K562 (cell line): ENCODE data around the gene KIF12. TPM values are rescaled to one million over a fixed set of nuclear protein-coding genes. Genes with fewer than 3 reads are reported as not detected.

Experiments used
- ATAC-seq: fragments of 200-7000 bp; cut with Tn5 transposase; 3 replicates; pipeline ENCODE4 v1.9.1; 2020; ENCODE audit warnings: moderate library complexity
- BruUV-seq: library from RNA; stranded (reverse); fragments of 400-500 nt; replicated peaks from 2 replicates; lab custom pipeline; 2021; lab: Mats Ljungman, UMichigan
- CTCF ChIA-PET: fragments of 300-600 bp; formaldehyde crosslinking; extraction: SDS; loops from one replicate; lab custom pipeline; 2021; ENCODE audit warnings: low intra/inter-chr PET ratio; lab: Yijun Ruan, JAX
- POLR2A ChIA-PET: fragments of 300-600, 350-650 bp; sonication (Branson Sonifier 250); formaldehyde crosslinking; extraction: SDS; loops from one replicate; lab custom pipeline; 2021; ENCODE audit warnings: antibody characterized with exemption, inconsistent platforms; lab: Yijun Ruan, JAX
- DNase-seq, 4 experiments: peaks; one replicate each; pipeline versions ENCODE4 v3.0.0 to v3.0.0-alpha.2; 2011 to 2018; ENCODE audit warnings: low spot score in 3 of 4, mixed read lengths in 3 of 4; ENCODE audit errors: extremely low read depth in 1 of 4
- FAIRE-seq: peaks from 2 replicates; lab custom pipeline; 2011; peaks lifted over from hg19 to GRCh38; lab: Jason Lieb, UNC
- H2AFZ ChIP-seq: 2 replicates; pipeline ENCODE4 v1.6.0; 2011; ENCODE audit warnings: low read depth, low read length, control low read depth, inconsistent platforms
- H3K27ac ChIP-seq: fragments of 200-600 bp; 3 replicates; pipeline ENCODE4 v1.8.0; 2011; ENCODE audit warnings: low read depth, mild to moderate bottlenecking, control low read depth, inconsistent platforms, low read length, moderate library complexity, mixed read lengths; ENCODE audit errors: extremely low read depth
- H3K27me3 ChIP-seq, 2 experiments: fragments of 300-600 bp in 1 of 2; 2 replicates in 1 of 2; 3 replicates in 1 of 2; pipeline versions ENCODE4 v1.6.0 to v1.8.0; 2011; ENCODE audit warnings: inconsistent platforms in 2 of 2, low read length in 2 of 2, mild to moderate bottlenecking in 1 of 2, mixed read lengths in 1 of 2, moderate library complexity in 1 of 2; ENCODE audit not compliant: control insufficient read depth in 2 of 2, insufficient read depth in 2 of 2
- H3K36me3 ChIP-seq: fragments of 300-600 bp; 3 replicates; pipeline ENCODE4 v1.8.0; 2011; ENCODE audit warnings: mild to moderate bottlenecking, low read length, inconsistent platforms; ENCODE audit not compliant: control insufficient read depth, insufficient read depth
- H3K4me1 ChIP-seq, 2 experiments: fragments of 200-600 bp in 1 of 2; replicated peaks in 1 of 2; 2 replicates in 1 of 2; 3 replicates in 1 of 2; pipeline versions ENCODE4 v1.5.1 to v1.8.0; 2011; ENCODE audit warnings: inconsistent platforms in 2 of 2, low read length in 2 of 2, mild to moderate bottlenecking in 1 of 2, mixed read lengths in 1 of 2, moderate library complexity in 1 of 2; ENCODE audit not compliant: control insufficient read depth in 2 of 2, insufficient read depth in 2 of 2
- H3K4me2 ChIP-seq: 2 replicates; pipeline ENCODE4 v1.6.1; 2011; ENCODE audit warnings: low read length, control low read depth, inconsistent platforms, mixed read lengths; ENCODE audit not compliant: insufficient read depth
- H3K4me3 ChIP-seq: fragments of 200-600 bp; sonication (generic), shearing (Covaris generic); 2 replicates; pipeline ENCODE4 v1.5.1; 2016; ENCODE audit warnings: control low read depth, inconsistent platforms
- H3K79me2 ChIP-seq: fragments of 200-600 bp; 3 replicates; pipeline ENCODE4 v1.8.0; 2011; ENCODE audit warnings: low read length, inconsistent platforms; ENCODE audit not compliant: control insufficient read depth, insufficient read depth
- H3K9ac ChIP-seq, 2 experiments: 2 replicates each; pipeline versions ENCODE4 v1.6.0 to v1.6.1; 2011; ENCODE audit warnings: low read depth in 2 of 2, low read length in 2 of 2, control low read depth in 1 of 2, inconsistent platforms in 1 of 2, mild to moderate bottlenecking in 1 of 2, mixed read lengths in 1 of 2; ENCODE audit not compliant: insufficient read depth in 1 of 2
- H3K9me1 ChIP-seq: one replicate; pipeline ENCODE4 v1.6.0; 2011; ENCODE audit warnings: inconsistent platforms, mild to moderate bottlenecking, low read length, moderate library complexity; ENCODE audit not compliant: control insufficient read depth, insufficient read depth
- H3K9me3 ChIP-seq: replicated peaks from 2 replicates; pipeline ENCODE4 v1.5.1; 2011; ENCODE audit warnings: low read depth, low read length, inconsistent platforms; ENCODE audit not compliant: control insufficient read depth, insufficient read depth
- H4K20me1 ChIP-seq: replicated peaks from 2 replicates; pipeline ENCODE4 v1.6.1; 2011; ENCODE audit warnings: low read length, inconsistent platforms, mixed read lengths; ENCODE audit not compliant: control insufficient read depth, insufficient read depth
- BCOR ChIP-seq: fragments of 450-650 bp; IDR thresholded peaks from 2 replicates; pipeline ENCODE4 v1.6.1; 2016
- BRD4 ChIP-seq: fragments of 200-600 bp; sonication (generic); IDR thresholded peaks from 2 replicates; pipeline ENCODE4 v1.6.1; 2017; ENCODE audit warnings: inconsistent platforms
- CHD2 ChIP-seq: IDR thresholded peaks from 2 replicates; pipeline ENCODE4 v1.6.1; 2011; ENCODE audit warnings: low read depth, low read length
- CTBP1 ChIP-seq: fragments of 450-650 bp; IDR thresholded peaks from 2 replicates; pipeline ENCODE4 v1.6.1; 2016; ENCODE audit warnings: borderline replicate concordance
- DPF2 ChIP-seq: fragments of 450-650 bp; IDR thresholded peaks from 2 replicates; pipeline ENCODE4 v1.6.1; 2016
- EP400 ChIP-seq: fragments of 450-650 bp; IDR thresholded peaks from 2 replicates; pipeline ENCODE4 v1.6.1; 2017; ENCODE audit warnings: antibody characterized with exemption, mild to moderate bottlenecking, moderate library complexity
- FOXK1 ChIP-seq: sonication (generic); formaldehyde crosslinking; IDR thresholded peaks from 2 replicates; pipeline ENCODE4 v1.8.0; 2022; ENCODE audit warnings: missing genetic modification reagents, mild to moderate bottlenecking, borderline replicate concordance
- HNRNPLL ChIP-seq: fragments of 200-400 bp; formaldehyde crosslinking; IDR thresholded peaks from 2 replicates; pipeline ENCODE4 v1.6.1; 2017; ENCODE audit warnings: low read length, low read depth, mild to moderate bottlenecking; ENCODE audit not compliant: poor library complexity, severe bottlenecking
- KLF13 ChIP-seq: fragments of 450-650 bp; IDR thresholded peaks from 2 replicates; pipeline ENCODE4 v1.6.1; 2016; ENCODE audit warnings: missing genetic modification characterization, low read depth, mild to moderate bottlenecking, missing compliant biosample characterization, moderate library complexity, borderline replicate concordance
- MTA1 ChIP-seq: fragments of 450-650 bp; IDR thresholded peaks from 2 replicates; pipeline ENCODE4 v1.6.1; 2017; ENCODE audit warnings: borderline replicate concordance
- NFXL1 ChIP-seq: fragments of 450-650 bp; formaldehyde crosslinking; IDR thresholded peaks from 2 replicates; pipeline ENCODE4 v1.4.0; 2021; ENCODE audit warnings: mild to moderate bottlenecking
- RBM25 ChIP-seq: fragments of 200-400 bp; formaldehyde crosslinking; IDR thresholded peaks from 2 replicates; pipeline ENCODE4 v1.6.1; 2018; ENCODE audit warnings: low read length, low read depth, moderate library complexity; ENCODE audit not compliant: severe bottlenecking
- RFX7 ChIP-seq: fragments of 250-450 bp; sonication (Bioruptor Pico); IDR thresholded peaks from 2 replicates; pipeline ENCODE4 v1.5.1; 2021; ENCODE audit warnings: mild to moderate bottlenecking
- SIX5 ChIP-seq, 2 experiments: IDR thresholded peaks; 2 replicates each; pipeline ENCODE4 v1.6.1; 2011; ENCODE audit warnings: low read length in 2 of 2, borderline replicate concordance in 1 of 2, low read depth in 1 of 2, mild to moderate bottlenecking in 1 of 2, moderate library complexity in 1 of 2; ENCODE audit not compliant: insufficient read depth in 1 of 2
- TSC22D4 ChIP-seq: fragments of 450-650 bp; IDR thresholded peaks from 2 replicates; pipeline ENCODE4 v1.6.1; 2016; ENCODE audit warnings: missing genetic modification characterization, missing biosample characterization, control low read depth
- ZNF76 ChIP-seq: fragments of 250-450 bp; sonication (Bioruptor Pico); IDR thresholded peaks from 2 replicates; pipeline ENCODE4 v1.4.0; 2020; ENCODE audit warnings: mild to moderate bottlenecking, moderate library complexity, borderline replicate concordance
- WGBS: fragments of 100-300 bp; shearing (Covaris generic); methylation state at CpG from one replicate; pipeline ENCODE4 v1.1.6; 2016; ENCODE audit warnings: low coverage, mixed read lengths; ENCODE audit not compliant: insufficient coverage; ENCODE audit errors: missing lambda C conversion rate; 5-methylcytosine and 5-hydroxymethylcytosine counted together
- in situ Hi-C: fragments of 300-500 bp; cut with MboI; formaldehyde crosslinking; loops from 4 replicates; pipeline ENCODE4 v1.15.0; 2018; ENCODE audit warnings: inconsistent platforms, mixed read lengths
- intact Hi-C: fragments of 100-400 bp; cut with micrococcal nuclease; formaldehyde crosslinking; loops from 2 replicates; pipeline ENCODE4 v1.14.2; 2022
- polyA plus RNA-seq, 8 experiments: library from polyadenylated mRNA; depleted of rRNA in 4 of 8; stranded (reverse) in 5 of 8; unstranded in 3 of 8; fragments of >200 nt; fragmentation: Nextera tagmentation in 2 of 8; fragmentation: Illumina TruSeq in 1 of 8; extraction: Ambion mirVana in 2 of 8; extraction: Trizol in 1 of 8; gene quantifications; 2 replicates each; pipeline versions ENCODE4 v1.2.1 to v1.2.3, GENCODE V29; 2011 to 2014; ENCODE audit warnings: inconsistent platforms in 1 of 8, missing spikeins in 1 of 8
- total RNA-seq, 7 experiments: library from RNA; depleted of rRNA in 6 of 7; stranded (reverse); fragments of >200 nt in 6 of 7; fragmentation: Illumina TruSeq in 2 of 7; extraction: Trizol in 2 of 7; gene quantifications; 2 replicates each; pipeline versions ENCODE4 v1.2.1 to v1.2.3, GENCODE V29; 2011 to 2021; ENCODE audit warnings: low replicate concordance in 1 of 7
- TF ChIP-seq, protein P1 (sequence below): sonication (generic); formaldehyde crosslinking; IDR thresholded peaks from 2 replicates; pipeline ENCODE4 v1.8.1; 2022; ENCODE audit warnings: missing genetic modification reagents

KIF12 gene
- total and polyA plus RNA-seq, 9 of the 15 experiments (the other 6 are each of a cell fraction or from before 2014, with no cell fraction given), result not detected

DNA sequence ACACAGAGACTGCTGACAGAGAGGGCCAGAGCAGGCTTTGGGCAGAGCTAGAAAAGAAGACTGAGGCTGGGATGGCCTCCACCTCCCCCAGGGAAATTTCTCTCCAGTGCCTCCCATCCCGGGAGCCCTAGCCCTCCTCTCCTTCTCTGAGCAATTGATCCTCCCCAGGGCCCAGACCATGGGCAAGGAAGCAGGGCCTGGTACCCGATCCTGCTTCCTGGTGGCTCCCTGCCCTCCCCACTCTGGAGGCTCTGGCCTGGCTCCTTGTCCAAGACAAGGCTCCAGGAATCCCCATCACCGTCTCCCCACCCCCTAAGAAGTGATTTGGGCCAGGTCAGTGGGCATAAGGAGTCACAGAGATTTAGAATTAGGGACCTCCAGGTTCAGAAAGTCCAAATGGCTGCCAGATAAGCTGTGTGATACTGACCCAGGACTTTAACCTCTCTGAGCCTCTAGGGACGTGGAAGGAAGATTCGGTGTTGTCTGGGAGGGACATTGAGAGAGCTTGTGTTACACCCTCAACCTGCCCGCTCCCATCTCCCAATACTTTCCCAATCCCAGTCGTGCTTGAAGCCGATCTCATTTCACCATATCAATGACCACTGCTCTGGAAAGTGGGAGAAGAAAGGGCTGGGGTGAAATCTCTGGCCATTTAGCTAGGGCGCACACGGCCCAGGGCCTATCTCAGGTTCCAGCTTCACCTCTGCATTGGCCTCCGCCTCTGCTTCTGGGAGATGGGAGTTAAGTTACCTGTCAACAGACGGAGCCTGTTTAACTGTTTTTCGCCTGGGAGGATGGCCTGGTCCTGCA, 25.8 kb upstream of the KIF12 start:
- Histone ChIP-seq H3K36me3 (no peaks in the 10 kb centered on the region), H4K20me1 (no peaks in the 10 kb centered on the region), H3K27ac (no peak overlapping the region), H3K9me1 (no peaks in the 10 kb centered on the region), H3K4me1 (no peaks in the 10 kb centered on the region), H3K79me2 (no peaks in the 10 kb centered on the region), H3K4me2 (no peak overlapping the region), H3K9me3 (no peaks in the 10 kb centered on the region), H3K4me3 (no peak overlapping the region), H2AFZ (no peak overlapping the region), H3K27me3 (peaks cover 0 to 19% of the 10 kb centered on the region in 2 experiments; a peak in 4 of 5 replicates), H3K9ac (no peak overlapping the region)
- DNase-seq (no peak), FAIRE-seq (no peak), ATAC-seq (no peak)
- TF ChIP-seq RFX7 (CRISPR knock-in tag), result no peak
- no peak for TF ChIP-seq CHD2
- TF ChIP-seq, protein P1, sequence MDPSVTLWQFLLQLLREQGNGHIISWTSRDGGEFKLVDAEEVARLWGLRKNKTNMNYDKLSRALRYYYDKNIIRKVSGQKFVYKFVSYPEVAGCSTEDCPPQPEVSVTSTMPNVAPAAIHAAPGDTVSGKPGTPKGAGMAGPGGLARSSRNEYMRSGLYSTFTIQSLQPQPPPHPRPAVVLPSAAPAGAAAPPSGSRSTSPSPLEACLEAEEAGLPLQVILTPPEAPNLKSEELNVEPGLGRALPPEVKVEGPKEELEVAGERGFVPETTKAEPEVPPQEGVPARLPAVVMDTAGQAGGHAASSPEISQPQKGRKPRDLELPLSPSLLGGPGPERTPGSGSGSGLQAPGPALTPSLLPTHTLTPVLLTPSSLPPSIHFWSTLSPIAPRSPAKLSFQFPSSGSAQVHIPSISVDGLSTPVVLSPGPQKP (CRISPR knock-in tag), result no peak
- ChIA-PET POLR2A (interaction anchor here (0.5 to 1.5 kb wide), 3 partner anchors 16 to 390 kb away, joined by 3 to 5 read pairs (median 3); no protein-coding TSS in a partner anchor), CTCF (no interaction called here)
- in situ Hi-C loops, result no loop called here
- intact Hi-C loops, result no loop called here
- WGBS, result under 1% methylated on average over 13 of the region's 13 CpGs
- BruUV-seq, result no TSS peak

DNA sequence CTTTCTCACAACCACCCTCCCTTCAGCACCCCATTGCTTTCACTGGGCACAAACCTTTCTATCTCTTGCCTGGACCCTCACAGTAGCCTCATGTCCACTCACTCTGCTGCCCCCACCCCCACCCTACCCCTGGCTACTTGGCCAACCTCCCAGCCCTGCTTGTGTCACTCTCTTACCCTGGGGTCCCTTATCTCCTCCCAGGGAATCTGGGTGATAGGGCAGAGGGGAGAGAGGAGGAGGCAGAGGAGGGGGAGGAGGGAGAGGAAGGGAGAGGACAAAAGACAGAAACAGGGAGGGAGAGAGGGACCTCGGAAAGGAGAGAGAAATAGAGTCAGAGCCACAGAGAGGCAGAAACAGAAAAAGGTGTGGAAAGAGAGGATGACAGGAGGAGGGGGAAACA, 25.0 kb upstream of the KIF12 start:
- ChIA-PET POLR2A (no interaction called here), CTCF (no interaction called here)
- Histone ChIP-seq H3K9me1 (no peaks in the 10 kb centered on the region), H3K4me3 (no peak overlapping the region), H3K79me2 (no peaks in the 10 kb centered on the region), H3K9me3 (no peaks in the 10 kb centered on the region), H2AFZ (no peak overlapping the region), H4K20me1 (no peaks in the 10 kb centered on the region), H3K27me3 (peaks cover 0 to 23% of the 10 kb centered on the region in 2 experiments; a peak in 3 of 5 replicates), H3K27ac (no peak overlapping the region), H3K4me1 (no peaks in the 10 kb centered on the region), H3K9ac (no peak overlapping the region), H3K36me3 (no peaks in the 10 kb centered on the region), H3K4me2 (no peak overlapping the region)
- FAIRE-seq (no peak), DNase-seq (no peak), ATAC-seq (no peak)
- WGBS, result no CpG with 5 or more reads among the region's 1 CpG
- in situ Hi-C loops, result no loop called here
- BruUV-seq, result no TSS peak
- intact Hi-C loops, result no loop called here
- TF ChIP-seq HNRNPLL, result no peak
- no peak for TF ChIP-seq ZNF76 (CRISPR knock-in tag)
- no peak for TF ChIP-seq DPF2
- no peak for TF ChIP-seq EP400
- no peak for TF ChIP-seq RBM25
- TF ChIP-seq KLF13 (tag), result no peak
- TF ChIP-seq BCOR, result no peak
- TF ChIP-seq FOXK1 (CRISPR knock-in tag), result no peak
- TF ChIP-seq TSC22D4 (tag), result no peak
- no peak for TF ChIP-seq MTA1
- TF ChIP-seq NFXL1 (CRISPR knock-in tag), result no peak
- TF ChIP-seq CTBP1, result no peak
- no peak for TF ChIP-seq SIX5 (IDR thresholded peaks at IDR 0.05; ENCODE audit: borderline replicate concordance in 1 of 2, insufficient read depth in 1 of 2, low read depth in 1 of 2, low read length in 2 of 2)
- TF ChIP-seq BRD4, result no peak
